ENCODE results near the gene APOC3.

- TF ChIP-seq CTCF (IDR thresholded peaks at IDR 0.05; ENCODE audit: low read depth, low read length, missing input control) (peak; percentile 1), REST (IDR thresholded peaks at IDR 0.05) (no peak), EGR1 (IDR thresholded peaks at IDR 0.05; ENCODE audit: low read depth in 2 of 2) (no peak), RAD21 (IDR thresholded peaks at IDR 0.05) (peak in 1 of 2 donors; percentile 27), ZBTB33 (IDR thresholded peaks at IDR 0.05) (no peak), TAF1 (conservative IDR thresholded peaks at IDR 0.05) (no peak)
These were observed 10.6 kb downstream of the APOC3 start for GRCh38 chr11:116840224-116840745.

Measured in liver (tissue), 3 donors.